ENCODE measurements around the gene TUT4.

GRCh38 chr1:52413410-52413989, 139.4 kb downstream of the TUT4 start:
- no peak for TF ChIP-seq CTCF (IDR thresholded peaks at IDR 0.05; ENCODE audit: poor library complexity)
- no peak for TF ChIP-seq EZH2 (IDR thresholded peaks at IDR 0.05; ENCODE audit: borderline replicate concordance)
